Astrocyte of the cerebellum (primary cell): ENCODE data around the gene EYS.
"Not testable (repeated sequence)": the region's sequence is repeated elsewhere in the genome, so short reads cannot be mapped to it uniquely, and the experiment has no call there.

Experiments
- DNase-seq: peaks from one replicate; pipeline ENCODE4 v3.0.0-alpha.2; 2011; ENCODE audit warnings: low read depth
- H3K4me3 ChIP-seq: 2 replicates; pipeline ENCODE4 v1.5.1; 2011; ENCODE audit warnings: mild to moderate bottlenecking, low read depth, low read length, moderate library complexity
- CTCF ChIP-seq: IDR thresholded peaks from 2 replicates; pipeline ENCODE4 v1.5.1; 2012; ENCODE audit warnings: low read length, low read depth, moderate library complexity, mild to moderate bottlenecking; ENCODE audit errors: missing control alignments
- in situ Hi-C: cut with HindIII; loops from 2 replicates; pipeline ENCODE4 v1.10.0; 2017; ENCODE audit warnings: low sequenced_read_pairs

The EYS gene

GRCh38 chr6:65638047-65638831 lies 68.8 kb downstream of the EYS start:
- no peak overlapping the region for H3K4me3 ChIP-seq
- peak; percentile 15 for TF ChIP-seq CTCF
- DNase-seq, result no peak
- in situ Hi-C loops, result no loop called here

GRCh38 chr6:65637289-65638046 lies 69.6 kb downstream of the EYS start:
- H3K4me3 ChIP-seq, result no peak overlapping the region
- in situ Hi-C loops, result no loop called here
- TF ChIP-seq CTCF, result no peak
- no peak for DNase-seq

- no peak overlapping the region for H3K4me3 ChIP-seq
- DNase-seq, result peak; percentile 1
- TF ChIP-seq CTCF, result no peak
- in situ Hi-C loops, result no loop called here
Observed at GRCh38 chr6:65633501-65633900, 73.5 kb downstream of the EYS start.

- in situ Hi-C loops, result no loop called here
- H3K4me3 ChIP-seq, result no peak overlapping the region
- no peak for DNase-seq
- no peak for TF ChIP-seq CTCF
Observed at GRCh38 chr6:65631711-65632110, 75.3 kb downstream of the EYS start.

GRCh38 chr6:65627434-65627999 lies 79.5 kb downstream of the EYS start:
- H3K4me3 ChIP-seq, DNase-seq, in situ Hi-C loops: not testable (repeated sequence)

GRCh38 chr6:65627015-65627414 lies 80.0 kb downstream of the EYS start:
- no peak for DNase-seq
- H3K4me3 ChIP-seq, result no peak overlapping the region
- no peak for TF ChIP-seq CTCF
- in situ Hi-C loops, result no loop called here

- TF ChIP-seq CTCF, result no peak
- no peak for DNase-seq
- no peak overlapping the region for H3K4me3 ChIP-seq
- in situ Hi-C loops, result no loop called here
Observed at GRCh38 chr6:65623566-65623965, 83.5 kb downstream of the EYS start.
